SU-DHL-6 (cell line): Measurements from ENCODE around the gene NFKBIA.
A peak's percentile ranks its signal among the peaks of the same experiment; 100 is the strongest.

Source experiments
- H2AFZ ChIP-seq: fragments of 200-600 bp; sonication (generic); 2 replicates; pipeline ENCODE4 v1.6.1; 2014; ENCODE audit warnings: low read depth, mild to moderate bottlenecking, moderate library complexity, mixed read lengths, antibody characterized with exemption, low read length; ENCODE audit not compliant: severe bottlenecking
- H3F3A ChIP-seq: fragments of 200-600 bp; shearing (Covaris generic); 2 replicates; pipeline ENCODE4 v1.6.0; 2016; ENCODE audit warnings: antibody characterized with exemption, mild to moderate bottlenecking; ENCODE audit not compliant: insufficient read depth
- H3K27ac ChIP-seq: fragments of 200-600 bp; sonication (generic); 2 replicates; pipeline ENCODE4 v1.5.1; 2016; ENCODE audit warnings: low read depth, mild to moderate bottlenecking, low read length, moderate library complexity, mixed read lengths
- H3K27me3 ChIP-seq: fragments of 200-600 bp; sonication (generic), shearing (Covaris generic); 2 replicates; pipeline ENCODE4 v1.6.0; 2014; ENCODE audit warnings: mild to moderate bottlenecking, low read length
- H3K36me3 ChIP-seq: fragments of 200-600 bp; sonication (generic); 2 replicates; pipeline ENCODE4 v1.6.1; 2014; ENCODE audit warnings: mild to moderate bottlenecking, low read length, mixed read lengths
- H3K4me2 ChIP-seq: fragments of 300-600, 200-600 bp; shearing (Covaris generic), sonication (generic); 2 replicates; pipeline ENCODE4 v1.6.0; 2014; ENCODE audit warnings: low read length, low read depth, mild to moderate bottlenecking; ENCODE audit not compliant: poor library complexity, severe bottlenecking
- H3K4me3 ChIP-seq: fragments of 200-600 bp; sonication (generic); 2 replicates; pipeline ENCODE4 v1.5.1; 2014; ENCODE audit warnings: antibody characterized with exemption, low read length, mild to moderate bottlenecking, mixed read lengths; ENCODE audit not compliant: insufficient read depth, poor library complexity, severe bottlenecking
- H3K79me2 ChIP-seq: fragments of 200-600 bp; sonication (generic); 2 replicates; pipeline ENCODE4 v1.6.1; 2014; ENCODE audit warnings: mild to moderate bottlenecking, low read length, moderate library complexity; ENCODE audit not compliant: insufficient read depth
- H3K9ac ChIP-seq: fragments of 200-600 bp; sonication (generic); 2 replicates; pipeline ENCODE4 v1.7.0; 2014; ENCODE audit warnings: mild to moderate bottlenecking, low read length
- H3K9me2 ChIP-seq: fragments of 200-600 bp; sonication (generic); replicated peaks from 2 replicates; pipeline ENCODE4 v1.6.1; 2014; ENCODE audit warnings: low read length; ENCODE audit not compliant: insufficient read depth
- H3K9me3 ChIP-seq: fragments of 200-600 bp; sonication (generic); 2 replicates; pipeline ENCODE4 v1.6.1; 2014; ENCODE audit warnings: low read length, mixed read lengths; ENCODE audit not compliant: insufficient read depth
- H4K20me1 ChIP-seq: fragments of 200-600 bp; sonication (generic); 2 replicates; pipeline ENCODE4 v1.6.1; 2014; ENCODE audit warnings: low read depth, mild to moderate bottlenecking, antibody characterized with exemption, low read length, moderate library complexity, mixed read lengths
- CTCF ChIP-seq: fragments of 200-600 bp; sonication (generic); IDR thresholded peaks from one replicate; pipeline ENCODE4 v1.5.1; 2017; ENCODE audit warnings: antibody characterized with exemption, mild to moderate bottlenecking, low read length, moderate library complexity; ENCODE audit not compliant: insufficient read depth, poor library complexity, severe bottlenecking
- EZH2phosphoT487 ChIP-seq: fragments of 200-600 bp; sonication (generic), shearing (Covaris generic); conservative IDR thresholded peaks from 2 replicates; pipeline ENCODE4 v1.6.1; 2018; ENCODE audit warnings: mild to moderate bottlenecking, antibody characterized with exemption, low read length, moderate library complexity, mixed read lengths

The NFKBIA gene

GRCh38 chr14:35403603-35404448 lies 723 bp downstream of the NFKBIA start:
- peak overlapping the region; percentile 94 for H3K4me3 ChIP-seq
- peak overlapping the region; percentile 88 for H3K9ac ChIP-seq
- H3K9me2 ChIP-seq, result no peaks in the 10 kb centered on the region
- H3K9me3 ChIP-seq, result no peaks in the 10 kb centered on the region
- no peak for TF ChIP-seq EZH2phosphoT487
- TF ChIP-seq CTCF, result no peak
- no peaks in the 10 kb centered on the region for H3K27me3 ChIP-seq
- H3F3A ChIP-seq, result peaks cover 59% of the 10 kb centered on the region
- peak overlapping the region; percentile 93 for H3K27ac ChIP-seq
- H2AFZ ChIP-seq, result peak overlapping the region; percentile 12
- peaks cover 11% of the 10 kb centered on the region; the same call in 1 of the 2 replicates for H3K79me2 ChIP-seq
- H3K4me2 ChIP-seq, result peak overlapping the region; percentile 91
- peaks cover 33% of the 10 kb centered on the region for H3K36me3 ChIP-seq
- H4K20me1 ChIP-seq, result peaks cover 4% of the 10 kb centered on the region; the same call in 1 of the 2 replicates

GRCh38 chr14:35403114-35403602 lies 1.4 kb downstream of the NFKBIA start:
- Histone ChIP-seq H3K9ac (peak overlapping the region; percentile 88), H3K4me3 (peak overlapping the region; percentile 94), H3F3A (peaks cover 62% of the 10 kb centered on the region), H3K79me2 (peaks cover 11% of the 10 kb centered on the region; the same call in 1 of the 2 replicates), H3K9me3 (no peaks in the 10 kb centered on the region), H2AFZ (no peak overlapping the region), H3K36me3 (peaks cover 33% of the 10 kb centered on the region), H4K20me1 (peaks cover 4% of the 10 kb centered on the region; the same call in 1 of the 2 replicates), H3K4me2 (peak overlapping the region; percentile 91), H3K27ac (peak overlapping the region; percentile 86), H3K9me2 (no peaks in the 10 kb centered on the region), H3K27me3 (no peaks in the 10 kb centered on the region)
- TF ChIP-seq CTCF, result no peak
- TF ChIP-seq EZH2phosphoT487, result no peak

- peak overlapping the region; percentile 88 for H3K9ac ChIP-seq
- H2AFZ ChIP-seq, result no peak overlapping the region
- H3K4me2 ChIP-seq, result peak overlapping the region; percentile 91
- H3K9me3 ChIP-seq, result no peaks in the 10 kb centered on the region
- peaks cover 62% of the 10 kb centered on the region for H3F3A ChIP-seq
- H3K27me3 ChIP-seq, result no peaks in the 10 kb centered on the region
- H3K27ac ChIP-seq, result peak overlapping the region; percentile 86
- TF ChIP-seq EZH2phosphoT487 (no peak), CTCF (no peak)
- no peaks in the 10 kb centered on the region for H3K9me2 ChIP-seq
- peaks cover 4% of the 10 kb centered on the region; the same call in 1 of the 2 replicates for H4K20me1 ChIP-seq
- peaks cover 33% of the 10 kb centered on the region for H3K36me3 ChIP-seq
- peak overlapping the region; percentile 94 for H3K4me3 ChIP-seq
- H3K79me2 ChIP-seq, result peaks cover 11% of the 10 kb centered on the region; the same call in 1 of the 2 replicates
Measured at GRCh38 chr14:35402323-35403113, 2.0 kb downstream of the NFKBIA start.
